GM19452 (cell line): ENCODE measurements around the gene DLX2.

Experiments used
- ATAC-seq: cut with Tn5 transposase; IDR thresholded peaks from one replicate; pipeline ENCODE4 v1.9.1; 2021; ENCODE audit not compliant: unreplicated experiment

DLX2 gene

DNA sequence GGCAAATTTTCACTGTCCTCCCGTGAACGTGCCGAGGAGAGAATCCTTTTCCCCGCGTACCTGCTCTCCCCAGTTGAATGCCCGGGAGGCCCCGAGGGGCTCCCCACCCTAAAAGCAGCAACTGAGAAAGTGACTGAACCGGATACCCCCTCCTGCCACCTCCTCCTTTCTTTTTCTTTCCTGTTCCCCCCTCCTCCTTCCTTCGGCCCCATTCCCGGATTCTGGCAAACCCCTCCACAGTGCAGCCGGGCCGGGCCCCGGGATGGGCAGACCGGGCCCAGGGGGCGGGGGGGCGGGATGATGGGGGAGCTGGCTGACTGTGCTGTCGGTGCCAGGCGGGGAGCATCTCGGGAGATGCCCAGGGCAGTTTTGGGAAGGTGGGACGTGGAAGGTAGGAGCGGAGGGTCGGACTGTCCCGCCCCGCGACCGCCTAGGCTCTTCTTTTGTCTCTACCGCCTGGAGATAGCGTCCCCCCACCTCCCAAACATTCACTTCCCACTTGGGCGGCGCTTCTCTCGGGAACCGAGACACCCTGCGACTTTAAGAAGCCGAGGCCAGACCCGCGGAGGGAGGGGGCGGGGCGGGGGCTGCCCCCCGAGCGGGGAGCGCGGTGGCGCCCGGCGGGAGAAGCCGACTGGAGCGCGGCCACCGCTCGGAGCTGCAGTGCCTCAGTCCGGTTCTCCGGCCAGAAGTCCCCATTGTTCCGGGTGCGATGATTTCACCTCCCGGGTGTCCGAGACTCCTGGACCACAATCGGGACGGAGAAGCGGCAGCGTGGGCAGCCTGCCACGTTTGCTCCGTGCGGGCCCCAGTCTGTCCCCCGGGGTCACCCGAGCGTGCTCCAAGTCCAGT, 8.2 kb downstream of the DLX2 start:
- ATAC-seq, result no peak

GRCh38 chr2:172093416-172094293, 9.0 kb downstream of the DLX2 start:
- ATAC-seq, result no peak

GRCh38 chr2:172092716-172093415, 9.8 kb downstream of the DLX2 start:
- no peak for ATAC-seq

GRCh38 chr2:172091761-172092566, 10.7 kb downstream of the DLX2 start:
- no peak for ATAC-seq

DNA sequence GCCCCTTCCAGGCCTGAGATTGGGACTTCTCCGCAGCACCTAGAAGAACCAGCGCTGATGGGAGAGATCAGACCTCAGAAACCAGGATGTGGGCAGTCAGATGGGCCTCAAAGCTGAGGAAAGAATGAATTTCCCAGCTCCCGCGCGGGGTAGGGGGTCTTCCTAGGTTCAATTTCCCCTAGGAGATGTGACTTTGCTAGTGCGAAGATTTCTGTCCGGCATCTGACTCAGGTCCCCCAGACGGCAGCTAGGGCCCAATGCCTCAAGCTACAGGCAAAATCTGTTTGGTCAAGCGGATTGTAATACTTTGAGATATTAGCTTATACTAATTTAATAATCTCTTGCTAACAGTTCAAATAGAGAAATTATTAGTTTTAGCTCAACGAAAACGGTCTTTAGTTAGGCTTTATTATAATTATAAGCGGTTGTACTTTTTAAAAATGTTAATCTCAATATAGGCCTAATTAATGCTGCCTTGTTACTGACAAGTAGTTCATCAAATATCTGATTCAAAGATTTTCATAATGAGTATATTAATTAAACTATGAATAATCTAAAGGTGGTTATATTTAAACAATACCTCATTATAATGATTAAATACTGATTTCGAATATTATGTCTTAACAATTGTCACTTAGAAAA, 11.6 kb downstream of the DLX2 start:
- no peak for ATAC-seq

DNA sequence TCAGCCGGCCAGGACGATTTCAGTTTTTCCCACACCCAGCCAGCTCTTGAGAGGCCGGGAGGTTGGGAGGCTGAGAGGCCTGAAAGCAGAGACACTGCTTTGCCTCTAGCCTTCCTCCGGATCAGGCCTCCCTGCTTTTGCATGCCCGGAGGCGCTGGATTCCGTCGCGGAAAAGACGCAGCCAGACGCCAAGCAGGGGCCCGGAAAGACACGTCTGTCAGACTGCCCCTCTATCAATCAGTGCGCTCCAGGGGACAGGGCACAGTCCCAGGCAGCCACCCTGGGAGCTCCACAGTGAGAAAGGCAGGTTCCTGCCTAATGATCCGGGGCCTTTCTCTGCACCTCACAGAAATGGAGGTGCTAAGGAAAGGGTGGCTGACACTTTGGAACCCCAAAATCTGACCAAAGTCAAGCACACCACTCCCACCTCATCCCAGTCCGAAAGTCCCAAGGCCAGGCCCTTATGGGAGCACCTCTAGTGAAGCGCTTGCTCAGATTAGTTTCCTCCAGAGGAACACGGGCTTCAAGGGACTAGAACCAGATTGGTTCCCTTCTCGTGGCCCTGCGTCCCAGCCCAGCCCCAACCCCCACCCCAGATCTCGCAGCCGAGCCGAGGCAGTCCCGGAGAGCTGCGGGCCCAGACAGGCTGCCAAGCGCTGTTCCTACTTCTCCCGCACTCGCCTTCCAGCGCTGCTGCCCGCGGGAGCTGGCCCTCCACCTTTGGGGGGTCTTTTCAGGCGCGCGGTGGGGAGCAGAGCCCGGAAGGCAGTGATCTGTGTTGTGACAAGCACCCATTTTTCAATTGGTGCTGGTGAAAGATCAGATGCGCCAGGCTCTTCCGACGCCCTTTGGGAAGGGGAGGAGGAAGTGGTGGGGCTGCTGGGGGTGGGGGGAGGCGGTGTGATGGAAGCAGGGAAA, 12.4 kb downstream of the DLX2 start:
- no peak for ATAC-seq

GRCh38 chr2:172089633-172090032, 13.1 kb downstream of the DLX2 start:
- ATAC-seq, result no peak

- no peak for ATAC-seq
Observed at GRCh38 chr2:172089005-172089504, 13.6 kb downstream of the DLX2 start.

DNA sequence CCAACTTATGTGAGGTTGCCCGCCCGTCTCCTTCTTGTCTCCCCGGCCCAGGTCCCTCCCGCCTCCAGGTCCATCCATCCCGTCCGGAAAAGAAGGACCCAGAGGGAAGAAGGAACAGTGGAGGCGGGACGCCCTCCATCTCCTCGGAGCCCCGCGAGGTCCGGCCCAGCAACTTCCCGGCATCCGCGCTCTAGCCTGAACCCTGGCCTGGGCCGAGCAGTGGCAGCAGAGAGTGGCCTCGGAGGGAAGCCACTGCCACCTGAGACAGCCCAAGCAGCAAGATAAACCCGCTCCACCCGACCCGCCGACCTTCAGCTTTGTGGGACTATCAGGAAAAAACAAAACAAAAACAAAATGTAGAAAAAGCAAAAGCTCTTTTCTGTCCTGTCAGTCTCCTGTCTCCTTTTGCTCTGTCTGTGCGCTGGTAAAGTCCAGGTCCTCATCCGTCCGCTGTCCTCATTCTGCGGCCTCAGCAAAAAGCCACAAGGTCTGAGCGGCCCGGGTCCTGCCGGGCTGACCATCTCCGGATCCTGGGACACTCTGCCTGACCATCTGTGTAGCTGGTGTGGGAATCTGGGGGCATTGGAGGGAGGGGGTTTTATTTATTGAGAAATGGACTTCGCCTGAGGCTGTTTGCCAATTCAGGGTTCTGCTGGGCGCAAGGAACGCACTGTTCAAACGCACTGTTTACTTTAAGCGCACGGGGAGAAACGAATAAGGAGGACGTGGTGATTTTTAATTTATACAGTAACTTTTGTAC, 14.3 kb downstream of the DLX2 start:
- no peak for ATAC-seq

GRCh38 chr2:172087780-172088244, 14.9 kb downstream of the DLX2 start:
- ATAC-seq, result no peak

DNA sequence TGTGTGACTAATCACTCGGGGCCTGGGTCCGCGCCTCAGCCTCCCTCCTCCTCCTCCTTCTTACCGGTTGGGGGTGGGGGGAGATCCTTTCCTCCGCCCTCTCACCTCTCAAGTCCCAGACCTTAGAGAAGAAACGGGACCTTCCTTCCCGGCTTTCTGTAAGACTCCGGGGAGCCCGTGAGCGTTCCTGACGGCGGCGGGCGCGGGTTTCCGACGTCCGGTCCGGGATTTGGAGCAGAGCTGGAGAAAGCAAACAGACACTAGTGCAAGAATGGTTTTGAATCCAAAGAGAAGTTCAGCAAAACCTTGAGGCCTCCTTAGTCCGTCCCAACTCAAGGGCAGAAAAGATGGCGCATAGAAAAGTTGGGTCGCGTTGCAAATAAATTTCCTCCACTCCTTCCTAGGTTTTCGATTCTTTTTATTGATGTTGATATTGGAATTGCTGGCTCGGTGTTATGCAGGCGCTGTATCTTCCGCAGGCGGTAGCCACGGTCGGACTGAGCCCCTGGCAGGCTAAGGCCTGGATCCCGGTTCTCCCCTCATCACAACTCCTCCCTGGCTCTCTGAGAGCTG, 15.4 kb downstream of the DLX2 start:
- ATAC-seq, result no peak

DNA sequence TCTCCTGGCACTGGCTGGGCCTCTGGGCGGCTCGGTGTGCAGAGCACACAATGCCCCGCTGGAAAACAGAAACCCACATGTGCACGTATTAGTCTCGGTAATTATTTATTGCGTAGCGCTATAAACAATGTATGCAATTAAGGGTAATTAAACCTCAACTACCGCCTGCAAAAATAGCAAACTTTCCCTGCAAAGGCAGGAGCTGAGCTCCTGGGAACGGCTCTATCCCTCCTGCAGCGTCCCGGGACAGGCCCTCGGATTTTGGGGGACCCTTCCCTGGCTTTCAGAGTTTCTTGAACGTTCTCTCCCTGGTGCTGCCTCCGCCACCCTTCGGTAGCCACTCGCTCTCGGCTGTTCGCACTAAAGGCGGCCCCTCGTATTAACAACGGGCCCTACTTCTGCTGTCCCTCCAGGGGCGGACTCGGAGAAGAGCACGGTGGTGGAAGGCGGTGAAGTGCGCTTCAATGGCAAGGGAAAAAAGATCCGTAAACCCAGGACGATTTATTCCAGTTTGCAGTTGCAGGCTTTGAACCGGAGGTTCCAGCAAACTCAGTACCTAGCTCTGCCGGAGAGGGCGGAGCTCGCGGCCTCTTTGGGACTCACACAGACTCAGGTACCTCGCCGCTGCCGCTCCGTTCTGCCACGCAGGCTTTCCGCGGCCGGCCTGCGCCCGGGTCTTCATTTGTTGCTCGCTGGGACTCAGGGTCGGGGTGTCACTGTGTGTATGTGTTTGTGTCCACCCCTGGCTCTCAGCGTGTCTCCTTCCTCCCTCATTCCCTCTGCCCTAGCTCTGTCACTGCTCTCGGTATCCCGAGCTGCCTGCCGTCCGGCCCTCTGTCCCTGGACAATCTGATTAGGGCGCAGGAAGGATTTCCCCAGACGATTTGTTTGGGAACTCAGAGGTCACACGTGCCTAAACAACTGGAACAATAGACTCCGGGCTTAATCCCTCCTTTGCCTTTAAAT, 16.2 kb downstream of the DLX2 start:
- no peak for ATAC-seq

- peak; percentile 25 for ATAC-seq
Observed at GRCh38 chr2:172085460-172086159, 17.1 kb downstream of the DLX2 start, which contains the start of gene DLX1. Gene DLX1 (plus strand): TSS chr2:172085507. CDS start chr2:172085678, 171 bp downstream.

DNA sequence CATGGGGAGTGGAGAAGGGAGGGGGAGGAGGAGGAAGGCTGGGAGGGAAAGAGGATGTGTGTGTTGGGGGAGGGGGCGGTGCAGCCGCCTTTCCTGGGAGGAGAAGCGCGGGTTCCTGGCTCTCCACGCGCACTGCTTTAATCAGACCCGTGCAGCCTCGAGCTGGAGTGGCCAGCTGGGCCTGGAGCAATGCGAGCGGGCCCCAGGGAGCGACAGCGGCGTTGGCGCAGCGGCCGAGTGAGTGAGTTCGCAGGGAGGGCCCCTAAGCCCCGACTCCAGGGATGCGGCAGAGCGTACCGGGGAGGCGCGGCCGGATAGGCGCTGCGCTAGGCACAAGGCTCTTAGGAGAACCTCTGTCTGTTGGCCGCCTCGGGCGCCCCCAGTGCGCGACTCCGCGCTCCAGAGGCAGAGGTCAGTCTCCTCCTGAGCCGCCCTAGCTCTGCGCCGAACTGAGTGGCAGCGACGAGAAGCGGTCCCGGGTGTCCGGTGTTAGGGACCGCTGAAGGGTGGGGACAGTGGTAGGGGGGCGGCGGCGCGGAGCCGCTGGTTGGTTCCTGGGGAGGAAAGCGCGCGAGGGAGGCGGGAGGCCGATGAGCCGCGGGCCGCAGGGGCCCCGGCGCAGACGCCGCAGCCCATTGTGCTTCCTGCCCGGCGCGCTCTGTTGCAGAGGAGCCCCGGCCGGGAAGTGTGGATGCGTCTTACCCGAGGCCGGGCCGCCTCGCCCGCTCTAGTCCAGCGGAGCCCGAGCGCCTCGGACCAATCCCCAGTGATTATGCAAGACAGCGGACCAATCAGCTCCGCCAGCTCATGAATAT, 17.8 kb downstream of the DLX2 start:
- ATAC-seq, result peak; percentile 85

- ATAC-seq, result no peak
Observed at GRCh38 chr2:172084395-172084644, 18.4 kb downstream of the DLX2 start.
